ENCODE data around the gene VGLL4.
"Not testable (repeated sequence)": the region's sequence is repeated elsewhere in the genome, so short reads cannot be mapped to it uniquely, and the experiment has no call there.

Gene VGLL4

DNA sequence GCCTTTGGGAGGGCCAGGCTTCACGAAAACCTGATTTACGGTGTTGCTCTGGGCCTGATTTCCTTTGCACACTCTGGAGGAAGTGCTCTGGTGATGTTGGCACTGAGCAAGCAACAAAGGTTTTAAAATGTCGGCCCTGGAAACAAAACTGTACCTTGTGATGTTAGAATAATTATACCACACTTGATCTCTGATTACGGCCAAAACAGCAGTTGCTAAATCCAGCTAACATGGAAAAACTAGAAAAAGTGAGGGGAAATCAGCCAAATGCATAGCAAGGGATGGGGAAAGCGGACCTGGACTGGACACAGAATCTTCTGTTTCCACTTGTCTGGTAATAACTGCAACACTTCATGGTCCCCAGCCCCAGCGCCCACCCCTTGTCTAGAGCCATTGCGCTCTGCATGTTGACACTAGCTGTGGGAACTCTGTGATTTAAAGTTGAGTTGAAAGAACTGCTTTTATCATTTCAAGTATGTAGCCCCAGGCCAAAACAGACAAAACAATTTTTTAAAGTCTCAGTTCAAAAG is 120.1 kb downstream of the VGLL4 start:
- no peak for DNase-seq

GRCh38 chr3:11522953-11523571 is 120.7 kb downstream of the VGLL4 start:
- DNase-seq: no peak

DNA sequence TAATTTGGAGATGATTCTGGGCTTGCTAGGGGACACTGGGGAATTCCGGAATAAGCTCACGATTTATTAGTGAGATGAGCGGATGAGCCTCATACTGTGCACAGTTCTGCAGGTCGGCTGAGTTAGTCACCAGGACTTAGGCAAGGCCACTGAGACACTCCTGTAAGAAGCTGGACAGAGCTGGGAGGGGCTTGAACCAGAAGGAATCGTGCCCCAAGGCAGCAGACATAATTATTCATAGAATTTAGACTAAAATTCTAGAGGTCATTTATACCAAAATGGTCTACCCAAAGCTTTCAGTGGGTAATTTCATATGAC is 121.4 kb downstream of the VGLL4 start:
- DNase-seq: no peak

GRCh38 chr3:11521167-11521566 is 122.5 kb downstream of the VGLL4 start:
- no peak for DNase-seq

GRCh38 chr3:11517601-11518000 is 126.1 kb downstream of the VGLL4 start:
- no peak for DNase-seq

DNA sequence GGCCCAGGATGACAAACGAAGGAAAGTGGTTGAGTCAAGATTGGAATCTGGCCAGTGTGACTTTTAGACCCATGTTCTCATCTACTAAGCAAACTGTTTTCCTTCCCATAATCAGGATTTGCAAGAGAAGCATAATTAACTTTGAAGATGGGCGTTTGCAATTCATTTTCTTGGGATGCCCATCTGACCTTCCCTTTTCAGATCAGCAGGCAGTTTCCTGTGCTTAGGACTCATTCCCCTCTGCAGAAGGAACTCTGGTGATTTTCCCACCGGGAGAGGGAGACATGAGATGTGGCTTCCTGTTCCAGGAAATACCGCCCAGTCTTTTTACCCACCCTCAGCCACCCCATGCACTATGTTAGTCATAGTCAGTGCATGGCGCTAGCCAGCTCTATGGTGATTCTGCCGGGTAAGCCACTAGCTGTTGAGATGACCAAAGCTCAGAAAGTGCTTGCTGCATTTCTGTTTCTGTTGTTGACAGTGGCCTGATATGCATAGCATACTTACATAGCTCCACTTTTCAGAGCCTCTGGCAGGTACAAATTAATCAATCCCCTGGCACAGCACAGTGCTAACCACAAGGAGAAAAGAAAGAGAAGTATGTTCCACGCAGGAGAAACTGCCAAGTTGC is 129.4 kb downstream of the VGLL4 start:
- no peak for DNase-seq

DNA sequence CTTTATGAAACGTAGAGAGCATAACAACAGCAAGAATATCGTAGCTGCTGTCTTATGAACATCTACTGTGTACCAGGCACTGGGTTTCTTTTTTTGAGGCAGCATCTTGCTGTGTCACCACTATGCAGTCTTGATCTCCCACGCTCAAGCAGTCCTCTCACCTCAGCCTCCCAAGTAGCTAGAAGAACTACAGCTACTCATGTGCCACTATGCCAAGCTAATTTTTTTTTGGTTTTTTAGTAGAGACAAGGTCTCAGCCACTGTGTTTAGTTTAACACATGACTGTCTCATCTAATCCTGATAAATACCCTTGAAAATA is 129.9 kb downstream of the VGLL4 start:
- no peak for DNase-seq

DNA sequence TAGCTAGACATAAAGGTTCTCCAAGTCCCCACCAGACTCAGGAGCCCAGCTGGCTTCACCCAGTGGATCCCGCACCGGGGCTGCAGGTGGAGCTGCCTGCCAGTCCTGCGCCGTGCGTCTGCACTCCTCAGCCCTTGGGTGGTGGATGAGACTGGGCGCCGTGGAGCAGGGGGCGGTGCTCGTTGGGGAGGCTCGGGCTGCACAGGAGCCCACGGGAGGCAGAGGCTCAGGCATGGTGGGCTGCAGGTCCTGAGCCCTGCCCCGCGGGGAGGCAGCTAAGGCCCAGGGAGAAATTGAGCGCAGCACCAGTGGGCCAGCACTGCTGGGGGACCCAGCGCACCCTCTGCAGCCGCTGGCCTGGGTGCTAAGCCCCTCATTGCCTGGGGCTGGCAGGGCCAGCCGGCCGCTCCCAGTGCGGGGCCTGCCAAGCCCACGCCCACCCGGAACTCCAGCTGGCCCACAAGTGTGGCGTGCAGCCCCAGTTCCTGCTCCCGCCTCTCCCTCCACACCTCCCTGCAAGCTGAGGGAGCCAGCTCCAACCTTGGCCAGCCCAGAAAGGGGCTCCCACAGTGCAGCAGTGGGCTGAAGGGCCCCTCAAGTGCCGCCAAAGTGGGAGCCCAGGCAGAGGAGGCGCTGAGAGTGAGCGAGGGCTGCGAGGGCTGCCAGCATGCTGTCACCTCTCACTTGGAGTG is 130.4 kb downstream of the VGLL4 start:
- not testable (repeated sequence) for DNase-seq

GRCh38 chr3:11511606-11512005 is 132.1 kb downstream of the VGLL4 start:
- not testable (repeated sequence) for DNase-seq

DNA sequence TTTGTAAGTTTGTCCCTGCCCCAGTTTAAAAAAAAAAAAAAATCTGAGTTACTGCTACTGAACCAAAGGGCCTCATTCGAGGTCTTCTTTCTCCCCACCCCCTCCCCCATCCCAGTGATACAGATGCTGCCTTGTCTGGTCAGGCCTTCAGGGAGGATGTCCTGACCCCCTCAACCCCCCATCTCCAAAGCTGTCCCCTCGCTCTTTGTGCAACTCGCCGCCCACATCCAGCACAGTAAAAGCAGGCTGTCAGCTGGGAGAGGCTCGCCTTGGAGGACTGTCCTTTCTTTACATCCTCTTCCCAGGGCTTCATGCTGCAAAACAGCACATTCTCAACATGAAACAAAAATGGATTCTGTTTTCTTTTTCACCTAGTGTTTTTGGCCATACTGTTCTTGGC is 133.4 kb downstream of the VGLL4 start:
- no peak for DNase-seq

DNA sequence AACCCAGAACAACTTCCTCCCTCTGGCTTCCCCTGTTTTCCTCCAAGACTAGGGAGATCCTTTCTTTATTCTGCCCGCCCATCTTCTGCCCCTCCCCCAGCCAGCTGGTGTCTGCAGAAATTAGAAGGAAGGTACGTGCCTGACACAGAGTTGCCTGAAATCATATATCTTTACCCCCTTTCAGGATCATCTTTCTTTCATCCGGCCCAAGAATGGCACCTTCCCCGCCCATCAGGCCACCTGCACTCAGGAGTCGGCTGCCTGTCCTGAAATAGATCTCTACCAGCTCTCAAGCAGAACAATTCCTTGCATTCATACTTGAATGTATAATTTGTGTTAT is 133.7 kb downstream of the VGLL4 start:
- DNase-seq: no peak

DNA sequence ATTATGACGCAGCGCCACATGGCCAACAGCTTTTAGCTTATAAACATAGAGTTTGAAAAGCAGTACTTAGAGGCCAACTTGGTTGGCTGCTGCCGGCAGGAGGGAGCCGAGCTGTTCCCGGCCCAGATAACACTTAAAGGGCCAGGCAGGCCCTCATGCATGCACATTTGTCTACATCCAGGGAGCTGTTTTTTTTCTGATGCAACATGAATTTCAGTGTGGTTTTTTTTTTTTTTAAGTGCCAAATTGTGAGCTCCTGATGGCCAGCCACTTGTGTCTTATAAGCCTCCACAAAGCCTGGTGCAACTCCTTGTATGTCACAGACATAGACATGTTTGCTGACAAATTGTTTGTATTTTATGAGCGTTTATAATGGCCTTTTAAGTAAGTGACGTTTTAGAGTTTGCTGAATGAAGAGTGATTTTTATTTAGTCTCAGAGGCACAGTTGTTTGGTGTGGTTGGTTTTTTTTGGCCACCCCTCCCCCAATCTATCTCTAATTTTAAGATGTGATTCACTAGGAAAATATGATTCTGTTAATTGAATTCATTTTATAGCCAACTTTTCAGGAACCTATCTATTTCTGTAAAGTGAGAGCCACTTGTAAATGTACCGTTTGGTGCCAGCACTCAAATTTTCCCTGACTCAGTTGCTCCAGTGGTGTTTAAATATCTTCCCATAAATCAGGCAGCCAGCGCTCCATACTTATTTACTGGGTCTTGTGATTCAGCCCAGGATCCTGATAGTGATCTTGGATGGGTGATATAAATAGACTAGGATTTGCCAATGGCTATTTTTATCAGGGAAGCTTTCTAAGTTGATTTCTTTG is 134.3 kb downstream of the VGLL4 start:
- DNase-seq: peak; percentile 6 to 15

GRCh38 chr3:11508346-11509172 is 135.2 kb downstream of the VGLL4 start:
- DNase-seq: no peak

GRCh38 chr3:11507719-11508118 is 136.0 kb downstream of the VGLL4 start:
- DNase-seq: no peak

All from NCI-H187 (cell line).